ENCODE measurements around the gene UFD1.

Gene UFD1

DNA sequence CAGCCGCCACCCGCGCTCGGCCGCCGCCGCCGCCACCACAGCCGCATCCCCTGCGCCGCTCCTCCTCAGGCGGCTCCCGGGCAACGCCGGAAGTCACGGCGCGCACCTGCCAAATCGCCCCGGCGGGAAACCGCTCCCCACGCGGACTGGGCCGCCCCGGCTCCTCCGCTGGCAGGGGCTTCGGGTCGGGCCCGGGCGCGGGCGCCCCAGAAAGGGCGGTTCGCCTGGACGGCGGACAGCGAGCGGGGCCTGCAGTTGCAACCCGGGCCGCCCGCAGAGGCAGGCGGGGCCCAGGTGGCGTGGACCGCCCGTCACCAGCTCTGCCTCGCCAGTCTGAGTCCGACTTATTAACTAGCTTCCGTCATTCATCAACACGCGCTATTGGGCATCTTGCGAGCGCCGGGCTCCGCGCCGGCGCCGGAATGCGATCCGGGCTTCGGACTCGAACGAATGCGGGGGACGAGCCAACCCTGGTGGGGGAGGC, 47.3 kb downstream of the UFD1 start, which contains the start of gene HIRA:
HIRA (minus strand) TSS at position 85 of the 484 bp plus-strand sequence. CDS start 257 bp downstream, outside the sequence.
- in situ Hi-C loops (cut with HindIII; ENCODE audit: low sequenced_read_pairs): no loop called here

DNA sequence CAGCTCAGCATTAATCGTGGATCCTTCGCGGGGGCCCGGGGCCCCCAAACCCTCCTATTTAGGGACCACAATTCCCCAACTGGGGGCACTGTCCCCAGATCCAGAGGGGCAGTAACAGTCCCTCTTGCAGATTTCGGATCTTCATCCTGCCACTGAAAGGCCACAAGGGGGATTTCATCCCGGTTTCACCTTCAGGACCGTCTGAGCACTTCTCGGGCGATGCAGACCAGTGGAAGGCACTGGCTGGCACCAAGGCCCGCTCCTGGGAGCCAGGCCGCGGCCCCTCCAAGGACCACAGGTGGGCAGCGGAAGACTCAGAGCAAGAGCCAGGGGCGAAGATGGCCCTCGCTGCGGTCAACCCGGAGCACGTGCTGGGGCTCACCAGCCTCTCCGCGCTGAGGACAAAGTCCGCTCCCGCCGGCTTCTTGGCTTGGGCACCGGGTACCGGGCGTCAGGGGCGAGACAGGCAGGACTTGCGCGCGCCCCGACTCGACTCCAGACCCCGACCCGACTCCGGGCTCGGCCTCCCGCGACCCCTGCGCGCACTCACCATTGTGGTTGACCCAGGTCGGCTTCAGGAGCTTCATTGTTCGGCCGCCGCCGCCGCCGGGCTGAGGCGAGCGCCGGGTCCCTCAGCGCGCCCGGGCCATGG, 48.0 kb downstream of the UFD1 start:
- in situ Hi-C loops (cut with HindIII; ENCODE audit: low sequenced_read_pairs): no loop called here

GRCh38 chr22:19429950-19430889, 48.8 kb downstream of the UFD1 start:
- in situ Hi-C loops (cut with HindIII; ENCODE audit: low sequenced_read_pairs): no loop called here

GRCh38 chr22:19424186-19424500, 54.9 kb downstream of the UFD1 start:
- in situ Hi-C loops (cut with HindIII; ENCODE audit: low sequenced_read_pairs): no loop called here

- in situ Hi-C loops (cut with HindIII; ENCODE audit: low sequenced_read_pairs): no loop called here
Measured at GRCh38 chr22:19422440-19423301, 56.3 kb downstream of the UFD1 start.

- in situ Hi-C loops (cut with HindIII; ENCODE audit: low sequenced_read_pairs): no loop called here
Measured at GRCh38 chr22:19420321-19420720, 58.7 kb downstream of the UFD1 start.

GRCh38 chr22:19419464-19420178, 59.4 kb downstream of the UFD1 start:
- in situ Hi-C loops (cut with HindIII; ENCODE audit: low sequenced_read_pairs): no loop called here

DNA sequence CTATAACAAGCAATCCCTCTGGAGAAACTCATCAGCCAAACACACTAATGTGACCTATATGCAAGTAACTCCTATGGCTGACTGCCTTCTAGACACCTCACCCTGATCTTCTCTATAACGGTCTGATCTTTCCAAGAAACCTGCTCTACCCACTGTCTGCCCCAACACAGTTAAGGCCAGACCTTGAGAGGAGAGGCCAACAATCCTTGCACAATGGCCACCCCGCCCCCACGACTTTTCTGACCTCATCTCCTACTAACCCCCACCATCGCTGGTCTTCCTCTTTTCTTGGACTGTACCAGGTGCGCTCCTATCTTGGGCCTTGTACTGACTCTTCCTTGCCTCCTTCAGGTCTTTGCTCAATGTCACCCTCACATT, 59.9 kb downstream of the UFD1 start:
- in situ Hi-C loops (cut with HindIII; ENCODE audit: low sequenced_read_pairs): no loop called here

DNA sequence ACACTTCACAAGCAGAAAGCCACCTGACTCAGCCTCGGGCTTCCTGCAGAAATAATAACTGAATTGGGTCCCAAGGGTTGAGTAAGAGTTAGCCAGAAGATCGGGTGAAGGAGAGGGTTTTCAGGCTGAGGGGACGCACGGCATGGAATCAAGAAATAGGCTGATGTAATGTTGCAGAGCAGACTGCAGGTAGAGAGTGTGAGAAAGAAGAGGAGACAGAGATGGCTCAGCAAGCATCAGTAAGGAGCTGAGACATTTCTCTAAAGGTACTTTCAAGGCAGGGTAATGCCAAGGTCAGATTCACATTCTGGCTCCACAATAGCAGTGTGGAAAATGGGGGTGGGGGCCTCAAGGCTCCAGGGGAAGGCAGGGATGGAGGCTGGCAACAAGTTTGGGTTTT, 66.1 kb downstream of the UFD1 start:
- in situ Hi-C loops (cut with HindIII; ENCODE audit: low sequenced_read_pairs): no loop called here

GRCh38 chr22:19412478-19412877, 66.5 kb downstream of the UFD1 start:
- in situ Hi-C loops (cut with HindIII; ENCODE audit: low sequenced_read_pairs): no loop called here

GRCh38 chr22:19411690-19412045, 67.3 kb downstream of the UFD1 start:
- in situ Hi-C loops (cut with HindIII; ENCODE audit: low sequenced_read_pairs): no loop called here

- in situ Hi-C loops (cut with HindIII; ENCODE audit: low sequenced_read_pairs): no loop called here
Measured at GRCh38 chr22:19410941-19411689, 67.9 kb downstream of the UFD1 start.

DNA sequence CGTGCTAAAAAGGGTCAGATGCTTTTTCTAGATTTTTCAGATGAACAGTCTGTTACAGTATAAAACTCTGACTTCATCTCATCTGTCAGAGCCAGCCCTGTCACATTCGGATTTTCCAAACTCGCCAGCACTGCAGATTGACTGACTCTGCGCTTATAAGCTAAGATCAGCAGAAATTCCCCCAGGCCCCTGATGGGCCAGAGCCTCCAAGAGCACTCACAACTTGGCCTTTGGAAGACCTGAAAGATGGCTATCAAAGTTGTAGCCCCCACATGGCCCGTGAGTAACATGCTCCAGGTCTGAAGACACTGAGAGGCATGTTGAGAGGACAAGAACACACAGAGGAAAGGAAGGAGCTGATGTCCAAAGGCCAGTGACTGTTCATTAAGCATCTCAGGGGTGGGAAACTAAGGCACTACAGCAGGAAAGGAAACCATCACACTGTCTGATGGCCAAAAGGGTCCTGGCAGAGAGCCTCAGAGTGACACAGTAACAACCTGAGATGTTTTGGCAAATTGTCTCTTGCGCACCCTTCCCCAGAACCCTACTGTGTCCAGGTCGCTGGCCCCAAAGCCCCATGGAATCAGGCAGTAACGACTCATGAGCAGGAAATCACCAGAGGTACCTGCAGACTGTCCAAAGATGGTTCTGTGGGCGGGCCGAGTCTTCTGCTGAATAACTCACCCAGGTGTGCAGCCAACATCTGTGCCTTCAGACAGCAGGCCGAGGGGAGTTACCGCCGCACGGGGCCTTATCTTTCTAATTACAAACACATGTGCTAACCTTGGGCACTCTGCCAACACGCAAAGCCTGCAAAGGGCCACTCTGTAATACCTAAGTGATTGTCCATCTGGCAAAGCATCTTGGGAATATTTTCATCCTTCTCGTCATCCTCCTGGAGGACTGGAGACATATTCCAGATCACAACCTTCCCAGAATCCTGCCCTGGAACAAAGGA, 71.1 kb downstream of the UFD1 start:
- in situ Hi-C loops (cut with HindIII; ENCODE audit: low sequenced_read_pairs): no loop called here

GRCh38 chr22:19406846-19407245, 72.1 kb downstream of the UFD1 start:
- in situ Hi-C loops (cut with HindIII; ENCODE audit: low sequenced_read_pairs): no loop called here

DNA sequence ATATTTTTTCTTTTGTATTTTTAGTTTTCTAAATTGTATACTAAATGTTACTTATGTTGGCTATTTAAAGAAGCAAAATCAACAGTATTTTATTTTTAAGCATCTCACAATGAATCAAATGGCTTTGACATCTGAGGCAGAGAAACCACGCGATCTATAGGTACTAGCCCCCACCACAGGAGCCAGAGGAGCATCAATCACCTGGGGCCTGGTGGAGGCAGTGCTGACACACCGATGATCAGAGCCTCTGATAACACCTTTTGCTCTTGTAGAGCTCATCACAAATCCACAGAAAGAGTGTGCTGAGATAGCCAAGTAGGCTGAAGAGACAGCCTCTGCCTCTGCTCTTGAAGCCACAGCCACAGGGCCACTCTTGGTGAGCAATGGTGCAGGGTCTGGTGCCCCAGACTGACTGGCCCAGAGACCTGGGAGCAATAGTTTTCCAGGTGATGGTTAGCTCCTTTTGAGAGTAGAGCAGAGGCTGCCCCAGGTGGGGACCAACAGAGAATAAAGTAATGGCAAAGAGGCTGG, 72.6 kb downstream of the UFD1 start:
- in situ Hi-C loops (cut with HindIII; ENCODE audit: low sequenced_read_pairs): no loop called here

DNA sequence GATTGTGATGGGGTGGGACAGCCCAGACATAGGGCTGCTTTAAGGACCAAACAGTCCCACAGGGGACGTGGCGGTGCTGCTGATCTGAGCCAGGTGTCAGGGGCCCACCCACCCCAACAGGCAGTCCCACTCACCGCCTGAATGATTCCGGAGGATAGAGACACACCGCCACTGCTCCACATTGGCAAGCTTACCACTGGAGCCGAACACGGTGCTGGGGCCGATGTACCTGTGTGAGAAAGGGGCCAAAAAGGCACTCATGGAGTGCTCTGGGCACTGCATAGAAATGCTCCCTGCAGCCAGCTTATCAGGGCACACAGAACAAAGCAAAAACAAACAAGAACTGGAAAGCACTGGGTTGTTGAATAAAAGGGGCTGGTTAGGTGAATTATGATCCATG, 73.3 kb downstream of the UFD1 start:
- in situ Hi-C loops (cut with HindIII; ENCODE audit: low sequenced_read_pairs): no loop called here

GRCh38 chr22:19405133-19405532, 73.9 kb downstream of the UFD1 start:
- in situ Hi-C loops (cut with HindIII; ENCODE audit: low sequenced_read_pairs): no loop called here

DNA sequence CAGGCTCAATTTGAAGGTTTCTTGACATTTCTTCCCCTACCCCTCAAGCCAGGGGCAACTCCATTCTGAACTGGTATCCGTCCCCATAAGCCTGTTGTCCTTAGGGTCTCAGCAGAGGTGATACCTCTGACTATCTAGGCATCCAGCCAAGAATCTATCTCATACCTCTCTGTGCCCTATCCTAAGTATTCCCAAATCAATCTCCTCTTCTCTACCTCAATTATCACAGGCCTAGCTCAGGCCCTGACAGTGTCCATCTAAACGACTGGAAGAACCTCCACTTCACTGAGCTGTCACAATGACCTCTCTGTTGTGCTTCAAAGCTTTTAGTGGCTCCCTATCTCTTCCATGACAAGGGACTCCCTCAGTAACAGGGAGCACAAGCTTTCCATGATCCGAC, 74.3 kb downstream of the UFD1 start:
- in situ Hi-C loops (cut with HindIII; ENCODE audit: low sequenced_read_pairs): no loop called here
